22Rv1 (cell line): ENCODE results near the gene ATXN10.

Experiments
- H3K27ac ChIP-seq: fragments of 450-650 bp; 2 replicates; pipeline ENCODE4 v1.5.1; 2017
- ZFX ChIP-seq: fragments of 450-650 bp; IDR thresholded peaks from 2 replicates; pipeline ENCODE4 v1.6.1; 2017; ENCODE audit warnings: antibody characterized with exemption, borderline replicate concordance
- TF ChIP-seq, protein P1 (sequence below): fragments of 450-650 bp; IDR thresholded peaks from 2 replicates; pipeline ENCODE4 v1.5.1; 2017; ENCODE audit warnings: mild to moderate bottlenecking

ATXN10 gene

DNA sequence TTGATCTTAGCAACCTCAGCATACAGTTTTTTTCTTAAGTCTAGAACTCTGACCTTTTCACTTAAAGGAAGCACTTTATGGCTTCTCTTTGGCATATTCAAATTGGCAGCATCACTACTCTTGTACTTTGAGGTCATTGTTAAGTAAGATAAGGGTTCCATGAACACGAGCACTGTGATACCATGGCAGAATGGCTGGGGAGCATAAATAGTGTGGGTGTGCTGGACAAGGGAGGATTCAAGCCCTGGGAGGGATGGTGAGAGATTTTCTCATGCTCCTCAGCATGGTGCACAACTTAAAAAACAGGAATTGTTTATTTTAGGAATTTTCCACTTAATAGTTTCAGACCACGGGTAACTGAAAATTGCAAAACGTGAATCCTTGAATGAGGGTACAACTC lies 111.4 kb downstream of the ATXN10 start:
- TF ChIP-seq, protein P1, sequence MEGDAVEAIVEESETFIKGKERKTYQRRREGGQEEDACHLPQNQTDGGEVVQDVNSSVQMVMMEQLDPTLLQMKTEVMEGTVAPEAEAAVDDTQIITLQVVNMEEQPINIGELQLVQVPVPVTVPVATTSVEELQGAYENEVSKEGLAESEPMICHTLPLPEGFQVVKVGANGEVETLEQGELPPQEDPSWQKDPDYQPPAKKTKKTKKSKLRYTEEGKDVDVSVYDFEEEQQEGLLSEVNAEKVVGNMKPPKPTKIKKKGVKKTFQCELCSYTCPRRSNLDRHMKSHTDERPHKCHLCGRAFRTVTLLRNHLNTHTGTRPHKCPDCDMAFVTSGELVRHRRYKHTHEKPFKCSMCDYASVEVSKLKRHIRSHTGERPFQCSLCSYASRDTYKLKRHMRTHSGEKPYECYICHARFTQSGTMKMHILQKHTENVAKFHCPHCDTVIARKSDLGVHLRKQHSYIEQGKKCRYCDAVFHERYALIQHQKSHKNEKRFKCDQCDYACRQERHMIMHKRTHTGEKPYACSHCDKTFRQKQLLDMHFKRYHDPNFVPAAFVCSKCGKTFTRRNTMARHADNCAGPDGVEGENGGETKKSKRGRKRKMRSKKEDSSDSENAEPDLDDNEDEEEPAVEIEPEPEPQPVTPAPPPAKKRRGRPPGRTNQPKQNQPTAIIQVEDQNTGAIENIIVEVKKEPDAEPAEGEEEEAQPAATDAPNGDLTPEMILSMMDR, result no peak
- TF ChIP-seq ZFX, result no peak
- H3K27ac ChIP-seq, result no peak overlapping the region

DNA sequence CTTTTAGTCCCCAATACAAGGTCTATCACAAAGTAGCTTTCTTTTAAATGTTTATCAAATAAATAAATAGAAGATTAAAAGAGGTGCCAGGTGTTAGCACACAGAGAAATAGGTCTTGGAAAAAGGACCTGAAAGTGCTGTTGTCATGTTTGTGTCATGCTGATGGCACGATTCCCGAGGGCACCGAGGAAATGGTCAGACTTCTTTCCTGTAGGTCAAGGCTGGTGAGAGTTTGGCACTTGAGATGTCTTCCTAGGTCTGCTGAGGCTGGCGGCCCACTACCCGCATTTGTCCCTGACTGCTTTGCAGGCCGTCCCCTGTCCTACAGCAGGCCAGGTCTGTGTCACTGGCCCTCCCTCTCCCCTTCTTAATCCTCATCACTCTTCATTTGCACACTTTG lies 112.1 kb downstream of the ATXN10 start:
- TF ChIP-seq ZFX, result no peak
- TF ChIP-seq, protein P1, result no peak

DNA sequence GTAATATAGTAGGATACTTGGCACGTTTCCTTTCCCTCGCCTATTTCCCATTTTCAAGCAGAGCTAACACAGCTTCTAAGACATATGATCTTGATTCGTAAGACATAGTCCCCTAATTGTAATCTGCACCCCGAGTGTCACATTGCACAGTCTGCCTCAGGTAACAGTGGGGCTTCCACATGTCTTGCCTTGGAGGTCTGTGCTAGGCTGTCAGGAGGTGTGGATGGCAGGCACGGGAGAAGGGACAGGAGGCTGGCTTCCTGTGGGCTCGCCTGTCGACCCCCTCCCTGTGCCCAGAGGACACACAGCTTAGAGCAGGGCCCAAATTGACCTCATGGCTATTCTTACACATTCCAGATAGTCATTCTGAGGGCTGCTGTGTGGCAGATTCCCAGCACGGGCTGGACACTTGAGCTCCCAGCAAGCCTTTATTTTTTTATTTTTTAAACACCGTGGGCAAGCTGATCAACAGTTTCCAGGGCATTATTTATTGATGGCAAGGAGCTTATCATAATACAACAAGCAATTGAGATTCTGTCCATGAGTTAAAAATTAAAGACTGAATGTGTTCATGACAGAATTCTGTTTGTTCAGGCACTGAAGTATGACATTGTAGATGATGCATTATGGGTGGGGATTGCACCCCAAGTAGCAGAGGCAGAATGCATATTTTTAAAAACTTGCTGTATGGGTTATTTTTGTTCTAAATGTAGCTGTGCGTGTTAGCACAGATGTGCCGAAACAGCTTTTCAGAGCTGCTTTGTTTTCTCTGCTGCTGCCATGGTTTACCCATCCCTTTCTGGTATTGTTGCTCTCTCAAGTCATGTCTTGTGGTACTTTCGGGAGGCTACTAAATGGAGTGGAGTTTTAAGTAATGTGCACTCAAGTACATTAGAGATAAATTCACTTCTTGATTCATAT lies 113.0 kb downstream of the ATXN10 start:
- H3K27ac ChIP-seq, result no peak overlapping the region
- TF ChIP-seq ZFX, result no peak
- TF ChIP-seq, protein P1, result no peak

More for the DNA sequence above, 112.1 kb downstream of the ATXN10 start:
- no peak overlapping the region for H3K27ac ChIP-seq

DNA sequence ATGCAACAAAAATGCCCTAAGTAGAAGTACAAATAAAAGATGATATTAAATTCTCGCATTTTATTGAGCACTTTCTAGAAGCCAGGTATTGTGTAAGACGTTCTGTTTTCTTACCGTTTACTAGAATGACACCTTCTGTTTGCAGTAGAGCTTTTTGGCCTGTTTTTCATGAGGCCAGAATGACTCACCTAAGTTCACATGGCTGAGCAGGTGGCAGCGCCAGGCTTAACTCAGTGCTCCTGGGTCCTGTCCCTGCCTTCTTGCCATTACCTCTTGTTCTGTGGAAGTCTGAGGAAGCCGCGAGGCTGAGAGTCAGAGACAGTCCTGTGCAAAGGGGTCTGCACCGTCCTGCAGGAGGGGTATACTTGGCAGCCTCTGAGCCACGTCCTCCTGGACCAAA lies 113.8 kb downstream of the ATXN10 start:
- TF ChIP-seq ZFX, result no peak
- TF ChIP-seq, protein P1, result no peak
- no peak overlapping the region for H3K27ac ChIP-seq

DNA sequence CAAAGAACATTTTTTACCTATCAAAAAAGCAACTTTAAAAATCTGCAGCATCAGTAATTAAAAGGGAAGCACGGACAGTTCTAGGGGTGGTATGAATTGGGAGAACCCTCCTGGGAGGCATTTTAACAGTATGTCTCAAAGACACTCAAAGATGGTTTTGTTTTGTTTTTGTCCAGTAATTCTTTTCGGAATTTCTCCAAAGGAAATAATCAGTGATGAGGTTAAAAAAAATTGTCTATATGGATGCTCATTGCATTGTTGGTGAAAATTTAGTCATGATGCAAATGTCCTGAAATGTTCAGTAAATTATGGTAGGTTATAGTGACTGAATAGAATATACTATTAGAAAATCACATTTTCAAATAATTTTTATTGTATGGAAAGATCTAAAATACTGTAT lies 115.1 kb downstream of the ATXN10 start:
- TF ChIP-seq, protein P1, result no peak
- no peak for TF ChIP-seq ZFX
- no peak overlapping the region for H3K27ac ChIP-seq

DNA sequence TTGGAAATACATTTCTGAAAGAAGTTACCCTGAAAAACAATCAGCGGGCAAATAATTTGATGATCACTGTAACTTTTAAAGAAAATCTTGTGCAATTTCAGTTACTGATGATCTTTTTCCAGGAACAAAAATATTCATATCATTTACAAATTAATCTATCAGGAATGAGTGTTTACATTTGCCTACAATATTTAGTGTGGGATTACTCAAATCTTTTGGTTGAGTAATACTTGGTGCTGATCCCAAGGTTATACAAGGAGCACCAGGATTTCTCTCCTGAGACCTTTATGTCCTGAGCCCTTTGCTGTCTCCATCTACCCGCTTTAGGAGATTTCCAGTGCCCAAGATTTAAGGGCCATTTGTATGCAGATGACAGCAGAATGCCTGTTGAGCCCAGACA lies 116.1 kb downstream of the ATXN10 start:
- TF ChIP-seq ZFX, result no peak
- H3K27ac ChIP-seq, result no peak overlapping the region

DNA sequence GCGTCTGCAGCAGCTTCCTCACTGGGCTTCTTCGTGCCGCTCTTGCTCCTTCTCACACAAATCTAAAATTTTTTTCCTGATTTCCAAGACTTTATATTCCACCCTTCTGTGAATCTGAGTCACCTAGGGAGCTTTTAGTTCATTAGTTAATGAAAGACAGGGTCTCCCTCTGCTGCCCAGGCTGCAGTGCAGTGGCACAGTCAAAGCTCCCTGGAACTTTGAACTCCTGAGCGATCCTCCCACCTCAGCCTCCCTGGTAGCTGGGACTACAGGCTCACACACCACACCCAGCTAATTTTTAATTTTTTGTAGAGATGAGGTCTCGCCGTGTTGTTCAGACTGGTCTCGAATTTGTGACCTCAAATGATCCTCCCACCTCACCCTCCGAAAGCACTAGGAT lies 116.9 kb downstream of the ATXN10 start:
- H3K27ac ChIP-seq, result no peak overlapping the region
- TF ChIP-seq ZFX, result no peak

DNA sequence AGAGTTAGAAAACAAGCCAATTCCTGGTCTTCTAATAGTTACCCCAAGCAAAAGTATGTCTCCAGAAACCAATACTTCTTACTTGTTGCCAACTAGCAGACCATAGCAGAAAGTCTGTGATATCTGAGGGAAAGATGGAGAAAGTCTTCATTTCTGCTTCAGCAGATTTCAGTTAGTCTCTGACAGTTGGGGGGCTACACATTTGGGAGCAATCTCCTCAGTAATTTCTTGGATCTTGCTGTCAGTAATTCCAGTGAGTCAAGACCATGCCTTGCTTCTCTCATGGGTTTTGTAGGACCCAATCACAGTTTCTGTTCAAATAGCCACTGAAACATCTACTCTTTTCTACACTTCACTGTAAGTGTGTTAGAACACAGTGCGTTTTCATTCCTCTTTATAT lies 118.8 kb downstream of the ATXN10 start:
- H3K27ac ChIP-seq, result no peak overlapping the region
- TF ChIP-seq, protein P1, result no peak
- no peak for TF ChIP-seq ZFX
